Measurements from ENCODE around the gene TENM3. TPM values are rescaled to one million over a fixed set of nuclear protein-coding genes. Genes with fewer than 3 reads are reported as not detected.

The TENM3 gene
- total RNA-seq, 1 donor: 24.2 TPM

GRCh38 chr4:182760551-182761043 is 517.4 kb downstream of the TENM3 start:
- DNase-seq (ENCODE audit: low read depth): no peak
- H3K4me3 ChIP-seq (ENCODE audit: low read depth, low read length): no peak overlapping the region
- TF ChIP-seq CTCF (IDR thresholded peaks at IDR 0.05; ENCODE audit: insufficient read depth, low read depth, low read length): no peak

DNA sequence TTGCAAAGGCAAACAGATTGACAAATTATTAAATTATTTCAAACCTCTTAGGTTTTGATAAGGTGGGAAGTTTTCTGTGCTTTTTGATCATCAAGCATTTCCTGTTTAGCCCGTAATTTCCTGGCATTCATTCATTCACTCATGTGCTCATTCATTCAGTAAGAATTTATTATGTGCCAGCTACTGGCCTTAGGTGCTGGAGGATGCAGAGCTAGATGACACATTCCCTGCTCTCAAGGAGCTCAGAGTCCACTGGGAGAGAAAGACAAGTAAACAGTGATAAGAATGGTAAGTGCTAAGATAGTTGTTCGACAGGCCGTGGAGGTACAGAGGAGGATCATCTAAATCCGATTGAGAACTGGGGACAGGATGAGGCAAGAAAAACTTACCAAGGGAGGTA is 520.9 kb downstream of the TENM3 start:
- no peak for DNase-seq (ENCODE audit: low read depth)
- TF ChIP-seq CTCF (IDR thresholded peaks at IDR 0.05; ENCODE audit: insufficient read depth, low read depth, low read length): no peak

DNA sequence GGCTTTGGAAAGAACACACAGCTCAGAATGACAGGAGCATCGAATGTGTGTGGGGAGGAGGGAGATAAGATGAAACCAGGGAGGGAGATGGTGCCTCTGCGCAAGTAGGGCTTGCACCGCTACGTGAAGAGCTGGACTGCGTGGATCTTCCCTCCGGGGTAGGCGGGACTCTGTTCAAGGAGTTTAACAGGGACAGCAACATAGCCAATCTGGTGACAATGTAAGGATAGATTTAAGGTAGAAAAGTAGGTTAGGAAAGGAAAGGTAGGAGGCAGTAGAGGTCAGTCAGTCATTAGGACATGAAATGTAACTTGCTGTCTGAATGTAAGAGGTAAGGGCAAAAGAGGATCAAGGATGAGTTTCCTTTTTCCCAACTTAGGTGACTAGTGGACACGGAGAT is 521.4 kb downstream of the TENM3 start:
- H3K4me3 ChIP-seq (ENCODE audit: low read depth, low read length): no peak overlapping the region
- TF ChIP-seq CTCF (IDR thresholded peaks at IDR 0.05; ENCODE audit: insufficient read depth, low read depth, low read length): no peak
- DNase-seq (ENCODE audit: low read depth): no peak

More for the DNA sequence above, 520.9 kb downstream of the TENM3 start:
- no peak overlapping the region for H3K4me3 ChIP-seq (ENCODE audit: low read depth, low read length)

DNA sequence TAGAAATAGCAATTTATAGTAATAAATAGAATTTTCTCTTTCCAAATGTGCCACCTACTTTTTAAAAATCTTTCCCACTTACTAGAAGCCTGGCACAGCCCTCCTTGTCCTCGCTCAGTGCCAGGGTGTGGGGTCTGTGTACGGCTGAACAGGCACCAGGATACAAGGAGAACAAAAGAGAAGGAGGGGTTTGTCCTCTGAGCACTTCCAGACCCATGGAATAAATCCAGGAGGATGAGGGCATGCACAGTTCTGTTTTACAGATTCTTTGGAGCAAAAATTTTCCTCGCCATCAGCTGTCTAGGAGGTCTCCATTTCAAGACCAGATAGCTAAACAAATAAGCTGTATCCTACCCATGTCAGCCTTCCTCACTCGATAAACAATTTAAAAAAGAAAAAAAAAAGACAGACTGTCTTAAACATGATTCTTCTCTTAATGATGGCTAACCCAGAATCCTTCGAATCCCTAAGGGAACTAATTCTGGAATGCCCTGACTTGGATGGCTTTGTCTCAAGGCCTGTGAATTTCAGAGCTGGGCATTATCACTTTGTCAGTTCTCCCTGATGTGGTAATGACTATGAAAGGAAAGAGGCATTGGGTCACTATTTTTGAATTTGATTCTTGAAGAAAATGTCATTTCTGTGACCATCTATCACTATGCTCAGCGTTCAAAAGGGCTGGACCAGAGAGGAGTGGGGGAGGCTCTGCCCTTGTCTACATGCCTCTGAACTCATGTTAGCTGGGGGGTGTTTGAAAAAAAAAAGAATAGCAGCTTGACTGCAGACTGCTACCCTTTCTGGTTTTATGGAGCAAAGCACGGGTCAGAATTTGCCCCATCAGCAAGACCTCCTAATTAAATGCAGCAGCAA is 523.0 kb downstream of the TENM3 start:
- no peak overlapping the region for H3K4me3 ChIP-seq (ENCODE audit: low read depth, low read length)
- no peak for DNase-seq (ENCODE audit: low read depth)
- no peak for TF ChIP-seq CTCF (IDR thresholded peaks at IDR 0.05; ENCODE audit: insufficient read depth, low read depth, low read length)

DNA sequence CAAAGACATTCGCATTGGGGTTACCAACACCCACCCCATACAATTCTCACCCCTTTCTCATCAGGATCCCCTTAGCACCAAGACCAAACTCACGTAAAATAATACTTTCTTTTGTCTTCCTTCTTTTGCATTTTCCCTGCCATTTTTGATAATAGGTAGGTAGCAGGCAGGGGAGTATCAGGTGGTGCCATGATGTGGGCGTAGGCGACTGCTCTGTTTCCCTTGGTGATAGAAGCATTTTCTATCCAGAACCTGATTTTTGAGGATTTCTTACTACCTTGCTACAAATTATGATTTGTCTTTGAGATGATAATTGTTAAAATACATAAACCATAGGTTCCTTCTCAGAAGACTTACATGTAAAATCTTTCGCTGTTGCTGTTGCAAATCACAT is 523.7 kb downstream of the TENM3 start:
- TF ChIP-seq CTCF (IDR thresholded peaks at IDR 0.05; ENCODE audit: insufficient read depth, low read depth, low read length): no peak
- no peak overlapping the region for H3K4me3 ChIP-seq (ENCODE audit: low read depth, low read length)
- no peak for DNase-seq (ENCODE audit: low read depth)

GRCh38 chr4:182768838-182769237 is 525.6 kb downstream of the TENM3 start:
- no peak overlapping the region for H3K4me3 ChIP-seq (ENCODE audit: low read depth, low read length)
- no peak for DNase-seq (ENCODE audit: low read depth)
- TF ChIP-seq CTCF (IDR thresholded peaks at IDR 0.05; ENCODE audit: insufficient read depth, low read depth, low read length): no peak
